Stimulated activated CD4-positive, alpha-beta T cell treated with anti-CD3 and anti-CD28 coated beads, Interleukin-15, amount 100 ng/mL, for 1 hour (primary cell): ENCODE measurements around the gene CHN1.

Experiments
- DNase-seq, 2 donors: peaks; one replicate each; pipeline ENCODE4 v3.0.0-alpha.2; 2020; ENCODE audit warnings: low read depth in 1 of 2, low spot score in 1 of 2

CHN1 gene, protein sequence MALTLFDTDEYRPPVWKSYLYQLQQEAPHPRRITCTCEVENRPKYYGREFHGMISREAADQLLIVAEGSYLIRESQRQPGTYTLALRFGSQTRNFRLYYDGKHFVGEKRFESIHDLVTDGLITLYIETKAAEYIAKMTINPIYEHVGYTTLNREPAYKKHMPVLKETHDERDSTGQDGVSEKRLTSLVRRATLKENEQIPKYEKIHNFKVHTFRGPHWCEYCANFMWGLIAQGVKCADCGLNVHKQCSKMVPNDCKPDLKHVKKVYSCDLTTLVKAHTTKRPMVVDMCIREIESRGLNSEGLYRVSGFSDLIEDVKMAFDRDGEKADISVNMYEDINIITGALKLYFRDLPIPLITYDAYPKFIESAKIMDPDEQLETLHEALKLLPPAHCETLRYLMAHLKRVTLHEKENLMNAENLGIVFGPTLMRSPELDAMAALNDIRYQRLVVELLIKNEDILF

GRCh38 chr2:175004980-175005732 lies at the start of gene CHN1:
TSS of gene CHN1 (minus strand) at chr2:175005381. CDS start at chr2:175004912, 469 bp downstream.
- DNase-seq = peak; percentile 34 to 49

GRCh38 chr2:175054340-175054739 lies 49.2 kb upstream of the CHN1 start:
- DNase-seq = no peak

DNA sequence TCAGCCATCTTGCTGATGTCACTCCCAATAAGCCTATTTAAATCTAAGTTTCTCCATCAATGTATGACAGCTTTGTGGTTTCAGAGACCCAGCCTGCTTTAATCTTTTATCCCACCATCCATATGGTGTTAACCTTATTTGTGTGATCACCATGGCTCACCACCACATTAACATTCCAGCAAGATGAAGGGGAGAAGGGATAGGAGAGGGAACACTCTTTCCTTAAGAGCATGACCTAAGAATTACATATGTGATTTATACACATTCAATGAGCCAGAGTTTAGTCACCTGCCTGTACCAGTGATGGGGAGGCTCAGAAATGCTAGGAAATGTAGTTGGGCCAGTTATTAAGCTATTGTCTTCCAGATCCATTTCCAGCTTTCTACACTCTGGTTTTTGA lies 44.5 kb upstream of the CHN1 start:
- no peak for DNase-seq

- no peak for DNase-seq
These were observed 43.1 kb upstream of the CHN1 start for GRCh38 chr2:175048275-175048674.

DNA sequence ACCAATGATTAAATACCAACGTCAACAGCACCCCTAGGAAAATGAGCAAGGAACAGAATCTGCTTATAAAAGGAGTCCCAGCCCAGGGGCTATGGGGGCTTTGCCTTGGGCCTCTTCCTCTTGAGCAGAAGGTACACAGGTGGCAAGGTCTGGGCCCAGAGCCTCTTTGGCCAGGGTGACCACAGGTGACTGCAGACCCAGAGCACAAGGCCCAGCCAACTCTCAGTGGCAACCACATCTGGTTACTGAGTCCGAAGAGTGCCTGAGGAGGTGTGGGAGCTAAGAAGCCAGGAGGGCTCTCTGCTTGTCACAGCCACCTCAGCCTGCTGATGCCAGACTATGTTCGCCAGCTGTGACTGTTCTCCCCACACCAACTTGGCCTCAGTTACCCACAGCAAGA lies 34.3 kb upstream of the CHN1 start:
- DNase-seq = no peak

DNA sequence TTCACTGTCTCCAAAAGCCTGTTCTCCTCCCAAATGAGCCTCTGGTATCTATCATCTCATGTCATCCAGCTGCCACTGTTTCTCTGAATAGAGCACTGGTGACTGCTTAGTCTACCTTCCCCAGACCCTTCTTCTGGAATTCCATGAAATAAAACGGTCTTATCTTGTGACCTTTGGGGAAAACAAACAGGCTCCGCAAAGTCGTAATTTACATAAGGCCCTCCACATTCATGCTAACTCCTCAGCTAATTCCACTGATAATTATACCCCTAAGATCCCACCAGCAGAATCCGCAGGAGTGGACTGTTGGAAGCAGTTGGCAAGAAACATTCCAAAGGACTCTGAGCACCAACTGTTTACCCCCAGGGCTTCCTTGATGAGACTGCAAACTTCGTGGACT lies 33.9 kb upstream of the CHN1 start:
- no peak for DNase-seq

GRCh38 chr2:175037941-175038340 lies 32.8 kb upstream of the CHN1 start:
- DNase-seq = no peak

- no peak for DNase-seq
These were observed 31.4 kb upstream of the CHN1 start for GRCh38 chr2:175036582-175037018.

GRCh38 chr2:175035806-175036205 lies 30.6 kb upstream of the CHN1 start:
- no peak for DNase-seq

DNA sequence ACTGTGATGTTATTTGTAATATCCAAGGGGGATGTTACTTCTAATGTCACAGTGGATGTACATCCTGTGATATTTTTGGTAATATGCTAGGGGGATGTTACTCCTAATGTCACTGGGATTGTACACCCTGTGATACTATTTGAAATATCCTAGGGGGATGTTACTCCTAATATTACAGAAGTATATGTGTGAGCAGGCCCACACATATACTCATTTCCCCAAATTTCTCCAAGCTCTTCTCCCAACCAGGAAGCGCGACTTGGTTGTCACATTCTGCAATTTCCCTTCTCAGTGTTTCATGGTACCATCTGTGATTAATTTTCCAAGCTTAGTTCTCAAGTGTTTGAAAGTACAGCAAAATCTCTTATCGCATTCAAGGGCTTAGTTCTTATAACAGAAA lies 29.5 kb upstream of the CHN1 start:
- DNase-seq = no peak

DNA sequence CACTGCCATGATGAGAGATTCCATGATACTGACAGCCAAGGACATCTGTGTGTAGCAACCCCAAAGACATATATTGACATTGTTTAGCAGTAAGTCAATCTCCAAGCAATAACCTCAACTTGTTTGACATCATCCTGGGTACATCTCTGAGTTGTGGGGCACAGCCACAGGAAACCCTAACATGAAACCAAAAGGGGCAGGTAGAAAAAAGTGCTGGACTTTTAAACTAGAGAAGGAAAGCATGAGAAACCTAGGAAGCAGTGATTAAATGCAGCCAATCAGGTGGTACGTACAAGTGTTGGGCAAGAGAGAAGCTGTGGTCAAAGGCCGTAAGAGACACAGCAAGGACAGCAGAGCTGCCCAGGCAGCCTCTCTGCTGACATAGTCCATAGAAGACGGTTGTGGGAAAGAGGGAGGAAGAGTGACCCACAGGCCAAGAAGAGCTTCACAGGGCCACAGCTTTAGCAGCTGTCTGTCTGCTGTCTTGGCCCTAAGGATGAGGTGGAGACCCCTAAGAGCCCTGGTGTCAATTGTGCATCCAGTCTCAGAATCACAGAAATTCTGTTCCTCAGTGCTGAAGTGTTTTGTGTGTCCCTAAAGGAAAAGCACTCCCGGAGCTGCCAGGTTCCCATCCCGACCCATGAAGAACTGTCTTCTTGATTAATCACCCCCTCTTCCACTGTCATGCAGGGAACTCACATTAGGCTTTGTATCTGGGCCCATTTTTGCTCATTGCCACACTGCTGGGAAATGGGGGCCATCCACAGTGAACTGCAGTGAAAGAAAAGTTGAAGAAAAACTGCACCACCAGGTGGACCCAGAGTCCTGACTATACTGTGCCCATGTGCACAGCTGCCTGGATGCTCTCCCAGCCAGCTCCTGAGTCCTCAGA lies 25.4 kb upstream of the CHN1 start:
- no peak for DNase-seq

GRCh38 chr2:175027755-175028154 lies 22.6 kb upstream of the CHN1 start:
- DNase-seq = no peak

- DNase-seq = no peak
These were observed 21.2 kb upstream of the CHN1 start for GRCh38 chr2:175026385-175026784.

DNA sequence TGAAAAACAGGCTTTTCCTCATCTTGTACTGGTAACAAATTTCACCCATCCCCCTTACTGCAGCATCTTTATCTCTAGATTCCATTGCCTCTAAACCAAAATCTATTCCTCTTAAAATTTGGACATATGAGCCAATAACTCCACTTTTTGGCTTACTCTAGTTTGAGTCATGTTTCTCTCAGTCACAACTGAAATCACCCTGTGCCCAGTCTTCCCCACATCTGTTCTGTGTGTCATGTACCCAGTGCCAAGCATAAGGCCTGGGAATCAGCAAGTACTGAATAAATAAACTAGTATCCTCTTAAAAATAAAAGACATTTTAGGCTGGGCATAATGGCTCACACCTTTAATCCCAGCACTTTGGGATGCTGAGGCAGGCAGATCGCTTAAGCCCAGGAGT lies 20.8 kb upstream of the CHN1 start:
- DNase-seq = no peak

DNA sequence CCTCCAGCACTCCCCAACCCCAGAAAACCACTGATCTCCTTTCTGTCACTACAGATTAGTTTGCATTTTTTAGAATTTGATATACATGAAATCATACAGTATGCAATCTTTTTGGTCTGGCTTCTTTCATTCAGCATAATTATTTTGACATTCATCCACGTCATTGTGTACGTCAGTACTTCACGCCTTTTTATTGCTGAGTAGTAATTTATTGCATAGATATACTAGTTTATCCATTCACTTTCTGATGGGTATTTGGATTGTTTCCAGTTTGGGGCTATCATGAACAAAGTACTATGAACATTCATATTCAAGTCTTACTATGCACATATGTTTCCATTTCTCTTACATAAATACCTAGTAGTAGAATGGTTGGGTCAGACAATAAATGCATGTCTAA lies 20.1 kb upstream of the CHN1 start:
- DNase-seq = no peak

DNA sequence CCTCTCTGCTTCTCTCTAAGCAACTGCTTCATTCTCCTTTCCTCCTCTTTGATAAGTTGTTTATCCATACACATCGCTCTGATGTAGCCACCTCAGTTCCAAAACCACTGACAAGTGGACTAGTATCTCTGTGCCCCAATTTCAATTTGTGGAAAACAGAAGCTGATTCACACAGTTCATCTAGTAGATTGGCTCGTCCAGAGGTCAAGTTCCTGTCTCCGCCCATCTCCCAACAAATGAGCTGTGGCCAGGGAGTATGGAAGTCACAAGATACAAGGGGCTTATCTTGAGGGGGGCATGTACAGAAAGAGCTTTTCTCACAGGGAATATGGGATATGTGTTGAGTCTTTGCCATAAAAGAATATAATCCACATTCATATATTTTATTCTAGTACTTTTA lies 17.7 kb upstream of the CHN1 start:
- DNase-seq = no peak

- DNase-seq = no peak
These were observed 14.6 kb upstream of the CHN1 start for GRCh38 chr2:175019566-175020327.

GRCh38 chr2:175017618-175018414 lies 12.6 kb upstream of the CHN1 start:
- DNase-seq = no peak

- DNase-seq = no peak
These were observed 10.2 kb upstream of the CHN1 start for GRCh38 chr2:175015340-175015739.

- no peak for DNase-seq
These were observed 7.3 kb upstream of the CHN1 start for GRCh38 chr2:175012516-175012915.
